Upper lobe of left lung (tissue), 6 donors: ENCODE data around the gene TLK2. TPM values are rescaled to one million over a fixed set of nuclear protein-coding genes. Genes with fewer than 3 reads are reported as not detected.
A peak's percentile ranks its signal among the peaks of the same experiment; 100 is the strongest.
"Not testable (repeated sequence)": the region's sequence is repeated elsewhere in the genome, so short reads cannot be mapped to it uniquely, and the experiment has no call there.

Source experiments
- ATAC-seq, 2 donors: fragments of 200-7000 bp; cut with Tn5 transposase; one replicate each; pipeline ENCODE4 v1.9.1; 2022; ENCODE audit warnings: mild to moderate bottlenecking in 2 of 2, moderate library complexity in 2 of 2; ENCODE audit not compliant: low FRiP score in 2 of 2
- DNase-seq, 2 donors: peaks; one replicate each; pipeline ENCODE4 v3.0.0-alpha.2; 2019 to 2020
- H3K27ac ChIP-seq, 4 donors: fragments of 200-600 bp; sonication (generic); one replicate each; pipeline ENCODE4 v1.5.1; 2016 to 2019
- H3K27me3 ChIP-seq, 4 donors: fragments of 200-600 bp; sonication (generic); one replicate each; pipeline ENCODE4 v1.5.1; 2017 to 2019
- H3K36me3 ChIP-seq, 4 donors: fragments of 200-600 bp; sonication (generic); one replicate each; pipeline ENCODE4 v1.5.1; 2016 to 2019
- H3K4me1 ChIP-seq, 4 donors: fragments of 200-600 bp; sonication (generic); one replicate each; pipeline ENCODE4 v1.5.1; 2018 to 2019
- H3K4me3 ChIP-seq, 4 donors: fragments of 200-600 bp; sonication (generic); one replicate each; pipeline ENCODE4 v1.5.1; 2017 to 2019; ENCODE audit warnings: mild to moderate bottlenecking in 2 of 4, moderate library complexity in 1 of 4
- H3K9me3 ChIP-seq, 4 donors: fragments of 200-600 bp; sonication (generic); one replicate each; pipeline ENCODE4 v1.5.1; 2018 to 2019
- CTCF ChIP-seq, 6 experiments: fragments of 450-650 bp in 4 of 6; fragments of 200-600 bp in 2 of 6; sonication (generic) in 2 of 6; IDR thresholded peaks; one replicate each; pipeline ENCODE4 v1.5.1; 2016 to 2019; ENCODE audit warnings: antibody characterized with exemption in 6 of 6
- EP300 ChIP-seq, 4 donors: sonication (generic); formaldehyde crosslinking; IDR thresholded peaks; one replicate each; pipeline ENCODE4 v1.5.1; 2017; ENCODE audit warnings: antibody characterized with exemption in 4 of 4, control low read depth in 2 of 4
- POLR2A ChIP-seq, 4 donors: fragments of 450-650 bp; IDR thresholded peaks; one replicate each; pipeline ENCODE4 v1.5.1; 2016 to 2017; ENCODE audit warnings: antibody characterized with exemption in 4 of 4, mild to moderate bottlenecking in 2 of 4
- POLR2AphosphoS5 ChIP-seq, 2 donors: sonication (generic); formaldehyde crosslinking; IDR thresholded peaks; one replicate each; pipeline ENCODE4 v1.5.1; 2017; ENCODE audit warnings: antibody characterized with exemption in 2 of 2
- WGBS, 2 donors: methylation state at CpG; one replicate each; pipeline ENCODE4 v1.1.5; 2017 to 2018; 5-methylcytosine and 5-hydroxymethylcytosine counted together
- total RNA-seq, 6 donors: library from RNA; depleted of rRNA in 4 of 6; stranded (reverse); fragments of >200 nt in 4 of 6; gene quantifications; one replicate each; pipeline versions ENCODE4 v1.1.0 to v1.2.1, GENCODE V29; 2016 to 2021
- donor health status: DM: no; HTN: no; CAD: no; lungs with moderate emphysema.
- donor health status: DM: no; HTN: yes; CAD: no; lungs with severe emphysema.

Gene TLK2
- total RNA-seq, 6 donors from 2014 or later: 36.6 to 57.6 (median 44.9) TPM

GRCh38 chr17:62611728-62612127 is 133.1 kb downstream of the TLK2 start:
- no peak overlapping the region for H3K27ac ChIP-seq
- H3K4me3 ChIP-seq: no peak overlapping the region
- H3K9me3 ChIP-seq: no peaks in the 10 kb centered on the region
- TF ChIP-seq EP300 (IDR thresholded peaks at IDR 0.05) (no peak), POLR2AphosphoS5 (IDR thresholded peaks at IDR 0.05) (no peak), CTCF (IDR thresholded peaks at IDR 0.05) (no peak), POLR2A (IDR thresholded peaks at IDR 0.05) (no peak)
- 66 to 71% methylated on average over 8 of the region's 8 CpGs for WGBS, 2 donors
- peaks cover 19 to 92% (median 53%) of the 10 kb centered on the region in 4 donors for H3K36me3 ChIP-seq
- ATAC-seq (peak in 1 of 2 donors; percentile 43), DNase-seq (no peak)
- H3K4me1 ChIP-seq: no peaks in the 10 kb centered on the region
- H3K27me3 ChIP-seq: no peaks in the 10 kb centered on the region

- peak in 1 of 2 donors; percentile 39 for ATAC-seq
- H3K4me1 ChIP-seq, DNase-seq, H3K4me3 ChIP-seq, H3K9me3 ChIP-seq, H3K27ac ChIP-seq, H3K27me3 ChIP-seq: not testable (repeated sequence)
- WGBS, 2 donors: 87 to 94% methylated on average over 9 to 12 of the region's 12 CpGs
- H3K36me3 ChIP-seq: peaks cover 19 to 86% (median 51%) of the 10 kb centered on the region in 4 donors
Measured at GRCh38 chr17:62612289-62612688, 133.7 kb downstream of the TLK2 start.

GRCh38 chr17:62613095-62613494 is 134.5 kb downstream of the TLK2 start:
- WGBS, 2 donors: 90 to 96% methylated on average over 4 of the region's 4 CpGs
- peaks cover 19 to 78% (median 46%) of the 10 kb centered on the region in 4 donors for H3K36me3 ChIP-seq

GRCh38 chr17:62614142-62614541 is 135.5 kb downstream of the TLK2 start:
- ATAC-seq: peak in 1 of 2 donors; percentile 3

More at GRCh38 chr17:62613095-62613494, 134.5 kb downstream of the TLK2 start:
- not testable (repeated sequence) for H3K27me3 ChIP-seq, H3K27ac ChIP-seq, H3K4me1 ChIP-seq, H3K9me3 ChIP-seq, DNase-seq, H3K4me3 ChIP-seq
- peak in 1 of 2 donors; percentile 62 for ATAC-seq

GRCh38 chr17:62615503-62615902 is 136.9 kb downstream of the TLK2 start:
- H3K36me3 ChIP-seq: peaks cover 9 to 55% (median 28%) of the 10 kb centered on the region in 4 donors

More at GRCh38 chr17:62614142-62614541, 135.5 kb downstream of the TLK2 start:
- no peaks in the 10 kb centered on the region for H3K9me3 ChIP-seq
- WGBS, 2 donors: 74 to 80% methylated on average over 6 of the region's 6 CpGs
- no peak for TF ChIP-seq EP300 (IDR thresholded peaks at IDR 0.05)
- no peak for TF ChIP-seq POLR2AphosphoS5 (IDR thresholded peaks at IDR 0.05)
- TF ChIP-seq CTCF (IDR thresholded peaks at IDR 0.05): no peak
- TF ChIP-seq POLR2A (IDR thresholded peaks at IDR 0.05): no peak
- H3K36me3 ChIP-seq: peaks cover 15 to 67% (median 39%) of the 10 kb centered on the region in 4 donors
- H3K27me3 ChIP-seq: no peaks in the 10 kb centered on the region
- DNase-seq: no peak
- peaks cover 0 to 8% (median 4%) of the 10 kb centered on the region in 4 donors for H3K4me1 ChIP-seq
- no peak overlapping the region for H3K4me3 ChIP-seq
- H3K27ac ChIP-seq: no peak overlapping the region

More at GRCh38 chr17:62615503-62615902, 136.9 kb downstream of the TLK2 start:
- no peak for ATAC-seq
- no peak for TF ChIP-seq POLR2A (IDR thresholded peaks at IDR 0.05)
- no peak for TF ChIP-seq POLR2AphosphoS5 (IDR thresholded peaks at IDR 0.05)
- TF ChIP-seq CTCF (IDR thresholded peaks at IDR 0.05): no peak
- no peak for TF ChIP-seq EP300 (IDR thresholded peaks at IDR 0.05)
- no peaks in the 10 kb centered on the region for H3K27me3 ChIP-seq
- no peaks in the 10 kb centered on the region for H3K9me3 ChIP-seq
- no peak overlapping the region for H3K27ac ChIP-seq
- no peak for DNase-seq
- peaks cover 0 to 8% (median 4%) of the 10 kb centered on the region in 4 donors for H3K4me1 ChIP-seq
- 91 to 93% methylated on average over 4 of the region's 4 CpGs for WGBS, 2 donors
- no peak overlapping the region for H3K4me3 ChIP-seq
